AML-193 (cell line): ENCODE data around the gene TRPC5OS.

ENCODE experiments used
- DNase-seq, 2 experiments: peaks; one replicate each; lab custom pipeline; 2025; lab: John Stamatoyannopoulos, UW

TRPC5OS gene

GRCh38 chrX:111896148-111896547 is 20.2 kb downstream of the TRPC5OS start:
- DNase-seq = no peak

- no peak for DNase-seq
Observed at GRCh38 chrX:111914398-111915090, 38.6 kb downstream of the TRPC5OS start.

- DNase-seq = no peak
Observed at GRCh38 chrX:111917591-111917990, 41.6 kb downstream of the TRPC5OS start.

GRCh38 chrX:111928456-111928855 is 52.5 kb downstream of the TRPC5OS start:
- no peak for DNase-seq
